ENCODE results near the gene MYB. TPM values are rescaled to one million over a fixed set of nuclear protein-coding genes. Genes with fewer than 3 reads are reported as not detected.
"Not testable (repeated sequence)": the region's sequence is repeated elsewhere in the genome, so short reads cannot be mapped to it uniquely, and the experiment has no call there.

Gene MYB
- 2.9 TPM for total RNA-seq

GRCh38 chr6:135180542-135181332 lies at the start of gene MYB:
TSS of gene MYB (plus strand) at chr6:135181308. CDS start at chr6:135181514, 206 bp downstream.
- peak; percentile 76 to 80 for DNase-seq (ENCODE audit: low spot score in 2 of 2)
- no peak for FAIRE-seq

- no peak for DNase-seq (ENCODE audit: low spot score in 2 of 2)
- no peak for FAIRE-seq
Measured at GRCh38 chr6:135132776-135133175, 48.3 kb upstream of the MYB start.

GRCh38 chr6:135135835-135136234 lies 45.3 kb upstream of the MYB start:
- FAIRE-seq (no peak), DNase-seq (ENCODE audit: low spot score in 2 of 2) (no peak)

GRCh38 chr6:135137826-135138225 lies 43.3 kb upstream of the MYB start:
- no peak for FAIRE-seq

GRCh38 chr6:135141182-135141581 lies 39.9 kb upstream of the MYB start:
- no peak for DNase-seq (ENCODE audit: low spot score in 2 of 2)
- FAIRE-seq, result no peak

More at GRCh38 chr6:135137826-135138225, 43.3 kb upstream of the MYB start:
- no peak for DNase-seq (ENCODE audit: low spot score in 2 of 2)

- DNase-seq (ENCODE audit: low spot score in 2 of 2) (no peak), FAIRE-seq (no peak)
Measured at GRCh38 chr6:135141728-135142127, 39.4 kb upstream of the MYB start.

GRCh38 chr6:135142232-135142631 lies 38.9 kb upstream of the MYB start:
- not testable (repeated sequence) for DNase-seq (ENCODE audit: low spot score in 2 of 2)

GRCh38 chr6:135144673-135145062 lies 36.4 kb upstream of the MYB start:
- FAIRE-seq, result no peak
- no peak for DNase-seq (ENCODE audit: low spot score in 2 of 2)

More at GRCh38 chr6:135142232-135142631, 38.9 kb upstream of the MYB start:
- not testable (repeated sequence) for FAIRE-seq

- no peak for FAIRE-seq
- DNase-seq (ENCODE audit: low spot score in 2 of 2), result no peak
Measured at GRCh38 chr6:135145063-135145800, 35.9 kb upstream of the MYB start.

- FAIRE-seq (no peak), DNase-seq (ENCODE audit: low spot score in 2 of 2) (no peak)
Measured at GRCh38 chr6:135146162-135146934, 34.8 kb upstream of the MYB start.

GRCh38 chr6:135147637-135148592 lies 33.2 kb upstream of the MYB start:
- DNase-seq (ENCODE audit: low spot score in 2 of 2) (no peak), FAIRE-seq (no peak)

GRCh38 chr6:135148889-135149288 lies 32.2 kb upstream of the MYB start:
- FAIRE-seq, result no peak

GRCh38 chr6:135149376-135149775 lies 31.7 kb upstream of the MYB start:
- no peak for DNase-seq (ENCODE audit: low spot score in 2 of 2)
- FAIRE-seq, result no peak

More at GRCh38 chr6:135148889-135149288, 32.2 kb upstream of the MYB start:
- no peak for DNase-seq (ENCODE audit: low spot score in 2 of 2)

- not testable (repeated sequence) for DNase-seq (ENCODE audit: low spot score in 2 of 2); FAIRE-seq
Measured at GRCh38 chr6:135150481-135150880, 30.6 kb upstream of the MYB start.

- DNase-seq (ENCODE audit: low spot score in 2 of 2); FAIRE-seq: not testable (repeated sequence)
Measured at GRCh38 chr6:135154125-135154524, 27.0 kb upstream of the MYB start.

GRCh38 chr6:135158397-135158796 lies 22.7 kb upstream of the MYB start:
- DNase-seq (ENCODE audit: low spot score in 2 of 2) (no peak), FAIRE-seq (no peak)

- FAIRE-seq (no peak), DNase-seq (ENCODE audit: low spot score in 2 of 2) (no peak)
Measured at GRCh38 chr6:135159531-135159930, 21.6 kb upstream of the MYB start.

GRCh38 chr6:135161411-135162395 lies 19.4 kb upstream of the MYB start:
- FAIRE-seq, result no peak
- no peak for DNase-seq (ENCODE audit: low spot score in 2 of 2)
